Rectal smooth muscle tissue (tissue), 1 donor: ENCODE results near the gene ATP12A.

Experiments used
- H3K27ac ChIP-seq: one replicate; pipeline ENCODE4 v1.7.0; 2013; ENCODE audit warnings: low read depth, low read length, inconsistent platforms
- H3K27me3 ChIP-seq: one replicate; pipeline ENCODE4 v1.7.0; 2013; ENCODE audit warnings: low read length; ENCODE audit not compliant: control insufficient read depth, insufficient read depth
- H3K36me3 ChIP-seq: one replicate; pipeline ENCODE4 v1.7.0; 2013; ENCODE audit warnings: low read length; ENCODE audit not compliant: control insufficient read depth, insufficient read depth
- H3K4me1 ChIP-seq: one replicate; pipeline ENCODE4 v1.7.0; 2013; ENCODE audit warnings: low read length; ENCODE audit not compliant: control insufficient read depth, insufficient read depth
- H3K4me3 ChIP-seq: one replicate; pipeline ENCODE4 v1.7.0; 2013; ENCODE audit warnings: low read length
- H3K9ac ChIP-seq: one replicate; pipeline ENCODE4 v1.7.0; 2013; ENCODE audit warnings: low read length

Gene ATP12A

GRCh38 chr13:24668955-24669582 is 11.1 kb upstream of the ATP12A start:
- no peak overlapping the region for H3K9ac ChIP-seq
- no peak overlapping the region for H3K4me3 ChIP-seq
- H3K36me3 ChIP-seq, result no peaks in the 10 kb centered on the region
- H3K4me1 ChIP-seq, result no peaks in the 10 kb centered on the region
- H3K27me3 ChIP-seq, result no peaks in the 10 kb centered on the region
- H3K27ac ChIP-seq, result no peak overlapping the region

DNA sequence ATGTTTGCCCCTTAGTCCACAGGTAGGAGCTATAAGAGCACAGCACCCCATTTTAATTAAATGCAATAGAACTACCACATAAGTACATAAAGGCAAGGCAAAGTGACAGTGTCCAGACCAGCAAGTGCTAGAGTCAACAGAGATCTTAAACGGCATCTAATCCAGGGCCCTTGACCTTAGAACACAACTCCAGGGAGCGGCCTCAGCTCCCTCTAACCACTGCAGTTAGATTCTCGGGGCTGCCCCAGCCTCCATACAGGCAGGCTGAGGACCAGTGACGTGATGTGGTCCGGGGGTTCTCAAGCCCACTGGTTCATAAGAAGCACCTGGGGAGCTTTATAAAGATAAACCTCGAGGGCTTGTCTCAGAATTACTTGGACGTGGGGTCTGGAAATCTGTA is 10.0 kb upstream of the ATP12A start:
- Histone ChIP-seq H3K4me3 (no peak overlapping the region), H3K36me3 (no peaks in the 10 kb centered on the region), H3K9ac (no peak overlapping the region), H3K4me1 (no peaks in the 10 kb centered on the region), H3K27ac (no peak overlapping the region), H3K27me3 (no peaks in the 10 kb centered on the region)

DNA sequence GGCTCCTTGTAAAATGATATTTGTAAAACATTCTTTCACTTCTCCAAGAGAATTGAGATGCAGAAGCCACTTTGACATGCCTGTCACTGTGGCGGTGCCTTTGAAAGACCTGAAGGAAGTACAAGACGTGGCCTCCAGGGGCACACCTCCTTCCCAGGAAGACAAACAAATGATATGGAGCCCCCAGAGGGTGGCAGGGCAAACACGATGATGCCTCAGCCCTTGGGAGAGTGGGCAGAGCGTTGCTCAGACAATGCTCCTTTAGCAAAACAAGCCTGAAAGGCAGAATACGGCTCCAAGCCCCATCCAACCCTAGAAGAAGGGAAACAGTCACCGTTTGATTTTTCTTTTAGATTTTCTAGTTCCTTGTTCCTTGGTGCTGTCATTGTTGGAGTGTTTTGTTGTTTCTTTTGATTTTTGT is 9.2 kb upstream of the ATP12A start:
- H3K27ac ChIP-seq, result no peak overlapping the region

GRCh38 chr13:24671386-24672113 is 8.7 kb upstream of the ATP12A start:
- Histone ChIP-seq H3K27me3 (no peaks in the 10 kb centered on the region), H3K4me1 (no peaks in the 10 kb centered on the region), H3K9ac (no peak overlapping the region), H3K4me3 (no peak overlapping the region), H3K27ac (peak overlapping the region; percentile 30), H3K36me3 (no peaks in the 10 kb centered on the region)

More for the DNA sequence above, 9.2 kb upstream of the ATP12A start:
- H3K27me3 ChIP-seq, result no peaks in the 10 kb centered on the region
- no peaks in the 10 kb centered on the region for H3K4me1 ChIP-seq
- no peak overlapping the region for H3K9ac ChIP-seq
- no peak overlapping the region for H3K4me3 ChIP-seq
- H3K36me3 ChIP-seq, result no peaks in the 10 kb centered on the region

DNA sequence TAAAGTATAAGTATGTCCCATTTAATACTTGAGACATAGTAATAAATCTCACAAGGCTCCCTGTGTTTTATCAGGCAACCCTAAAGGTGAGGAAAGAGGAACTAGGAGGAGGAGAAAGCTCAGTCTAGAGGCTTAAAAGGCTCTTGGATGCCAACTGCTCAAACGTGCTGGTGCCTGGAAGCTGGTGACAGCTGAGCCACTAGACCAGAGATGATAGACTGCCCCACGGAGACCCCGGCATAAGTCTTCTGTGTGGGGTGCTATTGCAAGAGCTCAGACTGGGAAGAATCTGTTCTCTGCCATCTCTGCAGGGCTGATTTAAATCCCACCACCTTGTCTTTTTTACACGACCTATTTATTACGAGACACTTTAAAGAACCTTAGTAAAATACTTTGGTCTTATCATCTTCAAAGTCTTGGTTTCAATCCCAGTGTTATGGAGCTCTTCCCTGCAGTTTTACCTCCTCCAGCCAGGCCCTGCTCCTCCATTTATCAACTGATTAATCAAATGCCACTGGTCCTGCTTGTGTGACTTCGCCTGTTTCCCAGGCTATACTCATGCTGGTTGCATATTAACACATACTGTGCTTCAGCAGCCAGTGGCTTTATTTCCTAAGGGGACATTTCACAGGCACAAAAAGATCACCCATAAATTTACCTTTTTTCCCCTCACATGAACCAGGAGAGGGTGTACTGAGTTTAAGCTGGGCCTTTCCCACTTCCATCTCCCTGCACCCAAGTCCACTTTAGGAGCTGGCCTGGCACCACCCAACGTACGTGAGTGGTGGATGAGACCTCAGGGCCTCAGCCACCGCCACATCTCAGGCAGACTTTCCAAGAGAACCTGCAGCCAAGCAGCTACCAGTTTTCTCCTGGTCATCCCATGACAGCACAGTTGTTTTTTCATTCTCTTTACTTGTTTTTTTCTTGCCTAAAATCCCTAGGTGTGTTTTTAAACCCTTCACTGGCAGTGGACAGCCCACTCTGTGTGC is 7.8 kb upstream of the ATP12A start:
- H3K4me1 ChIP-seq, result no peaks in the 10 kb centered on the region
- no peak overlapping the region for H3K9ac ChIP-seq
- no peaks in the 10 kb centered on the region for H3K36me3 ChIP-seq
- H3K27ac ChIP-seq, result no peak overlapping the region
- H3K27me3 ChIP-seq, result peaks cover 2% of the 10 kb centered on the region
- H3K4me3 ChIP-seq, result no peak overlapping the region

DNA sequence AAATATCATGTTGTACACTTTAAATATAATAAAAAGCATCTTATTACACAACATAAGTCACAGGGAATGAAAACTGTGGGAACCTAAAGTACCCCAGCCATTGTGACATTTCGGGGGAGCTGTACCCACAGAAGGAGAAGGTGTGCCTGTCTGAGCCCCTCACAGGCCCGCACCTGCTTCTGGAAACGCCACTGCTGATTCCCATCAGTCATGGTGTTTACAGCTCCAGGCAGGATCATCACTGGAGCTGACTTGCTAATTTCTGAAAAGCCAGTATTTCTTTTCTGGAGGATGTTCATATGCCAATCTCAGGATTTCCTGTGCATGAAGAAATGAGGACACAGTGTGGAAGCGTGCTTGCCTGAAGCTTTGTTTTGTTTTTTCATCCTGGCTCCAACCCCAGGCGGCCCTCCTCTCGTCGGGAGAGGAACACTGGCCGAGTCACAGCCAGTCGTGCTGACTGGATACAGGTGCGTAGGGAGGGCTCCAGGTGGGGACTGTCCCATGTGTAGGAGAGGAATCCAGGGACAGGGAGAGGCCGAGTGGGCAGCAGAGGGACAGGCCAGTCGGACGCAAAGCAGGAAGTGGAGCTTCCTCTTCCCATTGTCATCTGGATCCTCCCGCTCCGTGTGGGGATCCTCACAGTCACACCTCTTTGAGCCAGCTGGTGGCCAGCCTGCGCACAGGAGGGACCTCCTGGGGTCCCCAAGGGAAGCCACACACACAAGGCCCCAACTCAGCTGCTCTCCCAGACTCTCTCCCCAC is 4.2 kb upstream of the ATP12A start:
- H3K27me3 ChIP-seq, result peaks cover 6% of the 10 kb centered on the region

DNA sequence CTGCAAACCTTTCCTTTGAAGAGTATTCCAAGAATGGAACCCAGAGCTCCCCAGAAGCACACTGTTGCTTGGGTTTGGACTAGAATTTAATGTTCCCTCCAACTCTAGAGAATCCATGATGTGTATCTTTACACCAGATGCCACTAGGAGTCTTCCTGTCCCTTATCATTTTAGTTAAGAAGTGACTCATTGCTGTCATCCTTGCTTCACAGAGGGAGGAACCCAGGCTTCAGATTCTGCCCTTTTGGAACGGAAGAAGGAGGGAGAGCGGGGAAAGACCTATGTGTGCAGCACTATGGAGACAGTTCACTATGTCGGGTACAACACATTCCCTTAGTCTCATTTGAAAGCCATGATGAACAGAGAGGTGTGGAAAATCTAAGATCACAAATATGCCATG is 2.1 kb upstream of the ATP12A start:
- Histone ChIP-seq H3K4me1 (no peaks in the 10 kb centered on the region), H3K27ac (no peak overlapping the region), H3K36me3 (no peaks in the 10 kb centered on the region), H3K9ac (no peak overlapping the region), H3K27me3 (peaks cover 9% of the 10 kb centered on the region), H3K4me3 (no peak overlapping the region)

More for the DNA sequence above, 4.2 kb upstream of the ATP12A start:
- Histone ChIP-seq H3K4me3 (no peak overlapping the region), H3K36me3 (no peaks in the 10 kb centered on the region), H3K27ac (no peak overlapping the region), H3K4me1 (no peaks in the 10 kb centered on the region), H3K9ac (no peak overlapping the region)

GRCh38 chr13:24679686-24680085 is 522 bp upstream of the ATP12A start:
- no peak overlapping the region for H3K27ac ChIP-seq
- H3K4me1 ChIP-seq, result no peaks in the 10 kb centered on the region
- H3K36me3 ChIP-seq, result no peaks in the 10 kb centered on the region
- H3K27me3 ChIP-seq, result peaks cover 9% of the 10 kb centered on the region
- no peak overlapping the region for H3K9ac ChIP-seq
- no peak overlapping the region for H3K4me3 ChIP-seq

GRCh38 chr13:24680921-24681604 is 855 bp downstream of the ATP12A start:
- Histone ChIP-seq H3K4me1 (no peaks in the 10 kb centered on the region), H3K4me3 (peak overlapping the region; percentile 2), H3K27me3 (peaks cover 12% of the 10 kb centered on the region)

DNA sequence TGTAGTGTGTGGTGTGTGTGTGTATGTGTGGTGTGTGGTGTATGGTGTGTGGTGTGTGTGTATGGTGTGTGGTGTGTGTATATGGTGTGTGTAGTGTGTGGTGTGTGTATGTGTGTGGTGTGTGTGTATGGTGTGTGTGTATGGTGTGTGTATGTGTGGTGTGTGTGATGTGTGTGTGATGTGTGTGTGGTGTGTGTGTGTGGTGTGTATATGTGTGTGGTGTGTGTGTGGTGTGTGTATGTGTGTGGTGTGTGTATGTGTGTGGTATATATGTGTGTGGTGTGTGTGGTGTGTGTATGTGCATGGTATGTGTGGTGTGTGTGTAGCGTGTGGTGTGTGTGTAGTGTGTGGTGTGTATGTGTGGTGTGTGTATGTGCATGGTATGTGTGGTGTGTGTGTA is 1.7 kb downstream of the ATP12A start:
- H3K9ac ChIP-seq, result no peak overlapping the region
- no peak overlapping the region for H3K4me3 ChIP-seq
- peaks cover 12% of the 10 kb centered on the region for H3K27me3 ChIP-seq

More at GRCh38 chr13:24680921-24681604, 855 bp downstream of the ATP12A start:
- no peak overlapping the region for H3K9ac ChIP-seq
- H3K36me3 ChIP-seq, result no peaks in the 10 kb centered on the region
- H3K27ac ChIP-seq, result no peak overlapping the region

DNA sequence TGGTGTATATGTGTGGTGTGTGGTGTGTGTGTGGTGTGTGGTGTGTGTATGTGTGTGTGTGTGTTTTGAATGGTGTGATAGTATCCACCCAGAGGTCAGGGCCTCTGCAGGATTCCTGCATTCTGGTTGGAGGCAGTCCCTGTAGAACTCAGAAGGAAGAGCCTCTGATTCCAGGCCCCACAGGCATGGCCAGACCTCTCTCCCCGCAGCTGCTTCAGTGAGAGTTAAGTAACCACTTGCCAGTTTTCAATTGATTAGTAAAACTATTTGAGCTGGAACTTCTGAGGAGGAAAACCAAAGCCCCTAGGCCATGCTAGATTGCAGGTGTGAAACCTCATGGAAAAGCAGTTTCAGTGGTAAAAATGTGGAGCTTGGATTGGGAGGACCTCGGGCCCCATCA is 2.1 kb downstream of the ATP12A start:
- Histone ChIP-seq H3K4me3 (no peak overlapping the region), H3K27me3 (peaks cover 10% of the 10 kb centered on the region), H3K27ac (no peak overlapping the region), H3K36me3 (no peaks in the 10 kb centered on the region), H3K9ac (no peak overlapping the region), H3K4me1 (no peaks in the 10 kb centered on the region)

More for the DNA sequence above, 1.7 kb downstream of the ATP12A start:
- no peaks in the 10 kb centered on the region for H3K4me1 ChIP-seq
- H3K36me3 ChIP-seq, result no peaks in the 10 kb centered on the region
- no peak overlapping the region for H3K27ac ChIP-seq
